KBM-7 (cell line): ENCODE data around the gene CIB4.

Experiments used
- DNase-seq: peaks from one replicate; pipeline ENCODE4 v3.0.0-alpha.2; 2015
- in situ Hi-C: fragments of 300-500 bp; cut with MboI; formaldehyde crosslinking; loops from 2 replicates; pipeline ENCODE4 v1.14.3; 2020; ENCODE audit warnings: low sequenced_read_pairs, low pct_unique_long_range_greater_than_20kb, mixed read lengths

The CIB4 gene

DNA sequence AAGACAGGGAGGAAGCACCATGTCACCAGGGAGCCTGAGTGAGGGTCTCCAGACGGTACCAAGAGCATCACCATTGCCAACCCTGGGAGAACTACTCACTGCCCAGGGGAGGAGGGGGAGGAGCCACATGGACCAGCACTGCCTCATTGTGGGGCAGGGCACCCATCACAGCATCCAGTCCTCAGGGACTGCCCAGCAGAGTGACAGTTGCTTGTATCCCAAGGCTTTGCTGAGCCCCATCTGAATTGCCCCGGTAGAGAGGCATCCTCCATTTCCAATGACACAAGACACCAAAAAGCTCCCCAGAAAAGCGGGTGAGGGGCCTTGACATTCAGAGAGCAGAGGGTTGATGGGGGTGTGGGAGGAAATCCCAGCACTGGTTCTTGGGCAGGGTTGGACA is 6.8 kb upstream of the CIB4 start:
- in situ Hi-C loops: no loop called here

DNA sequence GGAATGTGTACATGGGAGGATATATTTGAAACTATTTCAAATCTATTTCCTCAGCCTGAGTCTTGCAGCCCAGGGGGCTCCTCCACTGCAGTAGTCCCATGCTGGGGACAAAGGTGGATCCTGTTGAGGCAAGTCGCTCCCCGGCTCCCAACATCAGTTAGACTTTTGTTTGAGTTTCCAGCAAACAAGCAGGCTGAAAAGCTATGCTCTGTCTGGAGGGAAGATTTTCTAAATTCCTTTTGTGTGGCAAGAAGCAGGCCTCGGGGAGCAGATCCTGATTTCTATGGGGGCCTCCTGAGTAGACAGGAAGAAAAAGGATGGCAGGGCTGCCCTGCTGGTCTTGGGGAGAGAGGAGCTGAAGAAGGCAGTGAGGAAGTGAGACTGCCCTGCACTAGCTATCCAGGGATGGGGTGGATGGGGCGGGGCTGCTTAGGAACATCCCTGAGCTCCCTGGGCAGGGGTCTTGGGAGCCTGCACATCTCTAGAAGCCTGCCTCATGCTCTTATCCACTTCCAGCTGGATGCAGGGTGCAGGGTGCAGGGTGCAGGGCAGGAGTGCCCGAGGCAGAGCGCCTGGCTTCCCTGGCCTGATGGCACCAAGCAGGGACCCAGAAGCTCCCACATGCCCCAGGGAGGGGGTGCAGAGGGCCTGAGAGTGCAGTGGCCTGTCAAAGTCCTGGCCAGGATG is 6.0 kb upstream of the CIB4 start:
- no peak for DNase-seq
- in situ Hi-C loops: no loop called here

More for the DNA sequence above, 6.8 kb upstream of the CIB4 start:
- no peak for DNase-seq

DNA sequence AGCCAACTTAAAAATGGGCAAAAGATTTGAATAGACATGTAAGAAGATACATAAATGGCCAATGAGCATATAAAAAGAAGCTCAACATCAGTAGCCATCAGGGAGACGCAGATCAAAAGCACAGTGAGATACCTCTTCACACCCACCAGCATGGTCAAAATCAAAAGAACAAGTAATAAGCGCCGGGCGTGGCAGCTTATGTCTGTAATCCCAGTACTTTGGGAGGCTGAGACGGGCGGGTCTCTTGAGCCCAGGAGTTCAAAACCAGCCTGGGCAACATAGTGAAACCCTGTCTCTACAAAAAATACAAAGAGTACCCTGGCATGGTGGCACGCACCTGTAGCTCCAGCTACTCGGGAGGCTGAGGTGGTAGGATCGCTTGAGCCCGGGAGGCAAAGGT is 4.6 kb upstream of the CIB4 start:
- in situ Hi-C loops: no loop called here
- no peak for DNase-seq

DNA sequence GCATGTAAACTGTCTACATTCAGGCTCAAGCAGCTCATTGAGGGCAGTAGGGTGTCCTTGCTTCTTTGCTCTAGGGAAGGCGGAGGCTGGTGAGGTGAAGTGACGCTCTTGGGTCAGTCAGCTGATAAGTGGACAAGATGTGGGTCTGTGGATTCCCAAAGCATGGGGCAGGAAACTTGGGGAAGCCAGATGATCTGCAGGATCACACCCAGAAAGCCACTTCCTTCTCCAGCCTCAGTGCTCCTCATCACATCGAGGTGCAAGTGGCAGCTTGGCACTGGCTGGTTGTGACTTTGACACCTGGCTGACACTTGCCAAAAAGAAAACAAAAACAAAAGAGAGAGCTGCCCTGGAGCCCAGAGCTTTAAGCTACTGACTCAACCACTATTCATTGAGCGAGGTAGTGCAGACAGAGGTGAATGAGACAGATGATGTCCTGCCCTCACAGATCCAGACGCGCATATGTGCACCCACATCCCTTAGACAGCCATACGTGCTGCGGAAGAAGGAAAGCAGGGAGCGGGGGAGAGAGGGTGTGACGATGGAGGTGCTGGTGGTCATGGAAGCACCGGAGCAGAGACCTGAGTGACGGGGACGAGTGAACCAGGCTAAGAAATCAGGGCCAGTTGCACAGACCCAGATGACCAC is 3.1 kb upstream of the CIB4 start:
- in situ Hi-C loops: no loop called here

DNA sequence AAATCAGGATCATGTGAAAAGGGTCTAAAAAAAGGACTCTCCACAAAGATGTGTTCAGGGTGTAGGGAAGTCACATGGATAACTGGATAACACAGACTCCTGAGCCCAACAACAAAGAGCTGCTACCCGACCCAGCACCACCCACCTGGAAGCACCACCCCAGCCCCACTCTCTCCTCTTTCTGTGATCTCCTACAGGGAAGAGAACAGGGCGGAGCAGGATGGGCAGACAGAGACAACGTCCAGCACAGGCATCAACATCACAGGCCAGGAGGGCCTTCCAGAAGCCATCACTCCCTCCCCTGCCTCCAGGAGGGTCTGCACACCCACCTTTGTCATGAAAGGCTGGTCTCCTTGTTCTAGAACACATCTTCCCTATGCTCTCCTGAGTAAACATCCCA is 1.3 kb upstream of the CIB4 start:
- no peak for DNase-seq
- in situ Hi-C loops: no loop called here

More for the DNA sequence above, 3.1 kb upstream of the CIB4 start:
- DNase-seq: no peak

DNA sequence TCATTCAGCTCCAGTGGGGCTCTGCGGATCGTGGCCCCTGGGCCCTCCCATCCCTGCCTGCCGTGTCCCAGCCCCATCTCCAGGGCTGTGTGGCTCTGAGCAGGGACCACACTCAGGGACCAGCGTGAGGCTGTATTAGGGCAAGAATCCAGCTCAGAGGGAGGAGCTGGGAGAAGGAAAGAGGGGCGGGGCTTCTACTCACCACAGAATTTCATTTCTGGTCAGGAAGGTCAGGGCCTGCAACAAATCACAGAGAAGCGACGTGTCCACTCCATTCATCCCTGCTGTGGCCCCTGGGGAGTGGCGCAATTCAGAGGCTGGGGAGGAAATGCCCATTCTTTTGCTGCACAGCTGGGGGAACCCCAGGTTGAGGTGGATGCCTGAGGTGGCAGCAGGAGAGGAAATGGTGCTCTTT is 828 bp downstream of the CIB4 start:
- in situ Hi-C loops: no loop called here
- DNase-seq: no peak

DNA sequence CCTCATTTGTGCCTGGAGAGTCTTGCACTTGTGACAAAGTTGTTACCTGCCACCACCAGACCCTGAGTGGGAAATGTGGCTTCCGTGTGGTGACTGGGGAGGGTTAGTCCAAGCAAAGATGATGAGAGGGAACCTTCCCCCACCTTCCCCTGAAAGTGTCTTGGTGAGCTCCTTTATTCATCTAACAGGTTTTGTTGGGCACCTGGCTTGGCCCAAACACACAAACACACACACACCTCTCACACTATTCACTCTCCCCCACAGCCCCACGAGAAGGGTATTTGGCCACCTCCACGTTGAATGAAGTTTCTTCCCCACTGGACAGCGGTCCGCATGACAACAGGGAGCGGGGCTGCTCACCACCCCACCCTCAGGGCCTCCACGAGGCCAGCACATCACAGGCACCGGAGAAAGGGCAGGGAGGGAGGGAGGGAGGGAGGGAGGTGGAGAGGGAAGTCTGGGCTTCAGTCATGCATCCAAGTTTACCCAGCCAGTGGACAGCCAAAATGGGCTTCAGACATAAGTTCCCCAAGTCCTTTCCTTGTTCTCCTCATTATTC is 1.4 kb downstream of the CIB4 start:
- no peak for DNase-seq
- in situ Hi-C loops: no loop called here

DNA sequence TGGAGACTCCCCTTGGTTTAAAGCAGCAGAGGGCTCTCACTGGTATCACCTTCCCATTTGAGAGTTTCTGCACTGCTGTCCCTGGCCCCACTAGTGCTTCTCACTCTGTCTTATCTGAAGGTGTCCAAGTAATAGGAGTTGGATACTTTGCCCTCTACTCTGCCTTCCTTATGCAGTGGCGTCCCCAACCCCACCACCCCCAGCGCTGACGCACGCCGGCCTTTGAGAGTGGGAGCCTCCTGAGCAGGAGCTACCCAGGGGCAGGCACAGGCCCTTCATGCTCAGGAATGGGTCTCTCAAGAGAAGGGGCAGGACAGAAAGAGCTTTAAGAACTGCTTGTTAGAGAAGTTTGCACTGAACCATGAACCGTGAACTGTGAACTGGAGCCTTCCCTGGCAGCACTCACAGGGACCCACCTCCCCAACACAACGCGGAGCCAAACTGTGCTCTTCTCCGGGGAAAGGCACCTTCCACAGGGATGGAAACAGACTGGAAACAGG is 3.3 kb downstream of the CIB4 start:
- DNase-seq: no peak
- in situ Hi-C loops: no loop called here

DNA sequence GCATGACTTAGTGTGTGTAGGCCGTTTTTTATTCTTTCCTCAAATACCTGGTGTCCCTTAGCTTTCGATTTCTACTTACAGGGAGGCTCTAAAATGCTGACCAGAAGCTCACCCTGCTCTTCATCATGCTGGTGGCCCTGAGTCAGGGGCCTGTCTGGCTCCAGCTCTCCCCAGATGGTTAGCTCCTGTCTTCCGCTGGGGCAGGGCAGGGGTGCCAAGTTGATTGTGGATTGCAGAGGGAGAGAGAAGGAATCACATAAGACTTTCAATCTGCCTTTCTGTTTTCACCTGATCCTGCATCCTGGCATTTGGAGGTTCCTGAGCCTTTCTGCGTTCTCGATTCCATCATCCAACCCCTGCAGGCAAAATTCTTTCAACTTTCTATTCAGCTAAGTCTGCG is 4.2 kb downstream of the CIB4 start:
- DNase-seq: no peak
- in situ Hi-C loops: no loop called here

DNA sequence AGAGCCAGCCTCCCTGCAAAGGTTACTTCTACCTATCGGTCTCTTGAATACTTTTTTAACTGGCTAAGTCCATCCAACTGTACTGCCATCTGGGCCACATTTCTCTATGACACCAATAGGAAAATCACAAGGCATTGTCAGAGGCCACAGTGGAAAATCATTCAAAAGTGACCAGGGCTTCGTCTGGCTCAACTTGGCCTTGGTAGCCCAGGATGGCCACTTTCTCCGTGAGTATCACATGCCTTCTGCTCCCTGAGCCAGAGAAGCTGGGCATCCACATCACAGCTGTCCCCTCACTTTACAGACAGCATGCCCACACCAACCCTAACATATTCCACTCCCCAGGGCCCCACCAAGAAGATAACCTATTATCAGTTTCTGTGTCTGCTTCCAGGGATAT is 5.8 kb downstream of the CIB4 start:
- in situ Hi-C loops: no loop called here
- DNase-seq: no peak

DNA sequence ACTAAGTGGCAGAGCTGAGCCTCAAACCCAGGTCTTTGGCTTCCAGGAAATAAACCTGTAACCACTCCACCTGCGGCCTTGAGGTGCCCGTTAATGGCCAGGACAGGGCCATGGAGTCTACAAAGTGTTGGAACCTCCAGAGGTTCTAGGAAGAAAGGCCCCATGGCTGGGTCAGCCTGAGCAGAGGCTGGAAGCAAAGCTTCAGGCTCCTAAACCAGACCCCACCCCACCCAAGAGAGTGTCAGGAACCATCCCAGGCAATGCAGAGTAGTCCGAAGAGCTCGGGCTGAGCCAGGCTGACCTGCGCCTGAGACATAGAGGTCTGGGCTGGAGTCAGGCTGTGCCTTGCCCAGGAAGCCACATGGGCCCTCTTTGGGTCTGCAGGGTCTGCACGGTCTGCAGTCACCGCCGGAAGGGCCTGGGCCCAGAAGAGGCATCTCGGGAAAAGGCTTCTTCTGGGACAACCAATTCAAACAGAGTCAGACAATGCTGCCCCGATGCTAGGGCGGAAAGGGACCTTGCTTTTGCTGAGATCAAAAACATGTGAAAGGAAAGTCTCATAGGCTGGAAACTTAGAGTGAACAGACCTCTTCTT is 6.4 kb downstream of the CIB4 start:
- DNase-seq: no peak
- in situ Hi-C loops: no loop called here

DNA sequence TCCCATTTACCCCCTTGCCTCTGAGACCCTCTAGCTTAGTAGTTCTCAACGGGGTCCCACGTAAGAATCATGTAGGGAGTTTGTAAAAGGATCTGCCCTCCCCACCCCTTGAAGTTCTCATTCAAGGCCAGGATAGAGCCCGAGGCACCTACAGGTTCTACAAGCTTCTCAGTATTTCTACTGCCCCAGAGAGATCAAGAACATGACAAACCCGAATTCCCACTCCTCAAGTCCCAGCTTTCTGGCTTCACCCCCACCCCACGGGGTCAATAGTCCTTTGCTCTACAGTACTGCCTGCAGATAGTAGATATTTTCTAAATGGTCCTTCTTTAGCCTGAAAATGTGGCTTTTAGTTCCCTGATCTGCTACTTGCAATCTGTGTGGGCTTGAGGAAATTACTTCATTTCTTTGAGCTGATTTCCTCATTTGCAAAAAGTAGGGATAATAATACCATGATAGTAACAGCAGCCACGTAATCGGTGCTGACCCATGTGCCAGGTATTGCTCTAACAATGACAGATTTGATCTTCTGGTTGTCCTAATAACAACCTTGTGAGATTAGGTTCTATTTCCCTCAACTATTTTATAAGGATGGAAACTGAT is 7.1 kb downstream of the CIB4 start:
- no peak for DNase-seq
- in situ Hi-C loops: no loop called here

DNA sequence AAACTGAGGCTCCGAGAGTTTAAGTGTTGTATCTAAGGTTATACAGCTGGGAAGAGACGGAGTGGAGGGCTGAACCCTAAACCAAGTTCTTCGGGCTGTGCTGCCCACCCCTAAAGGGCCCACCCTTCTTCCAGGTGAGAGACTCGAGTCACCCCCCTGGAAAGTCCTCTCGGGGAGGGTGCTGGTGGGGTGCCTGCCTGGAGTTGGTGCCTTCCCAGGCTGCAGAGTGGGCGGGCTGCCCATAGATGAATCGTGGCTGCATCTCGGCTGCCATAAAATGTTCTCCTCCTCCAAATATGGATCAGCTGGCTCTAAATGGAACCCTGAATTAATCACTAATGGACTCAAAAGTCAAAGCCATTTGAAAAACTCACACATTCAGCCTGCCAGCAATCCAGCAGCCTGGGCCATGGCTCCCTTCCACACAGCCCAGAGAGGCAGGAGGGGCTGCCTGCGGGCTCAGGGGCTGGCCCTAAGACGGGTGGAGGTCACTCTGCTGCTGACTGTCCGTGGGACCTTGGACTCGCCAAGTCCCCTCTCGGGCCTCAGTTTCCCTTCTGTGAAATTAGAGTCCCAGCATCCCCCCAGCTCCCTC is 7.7 kb downstream of the CIB4 start:
- DNase-seq: no peak
- in situ Hi-C loops: no loop called here

DNA sequence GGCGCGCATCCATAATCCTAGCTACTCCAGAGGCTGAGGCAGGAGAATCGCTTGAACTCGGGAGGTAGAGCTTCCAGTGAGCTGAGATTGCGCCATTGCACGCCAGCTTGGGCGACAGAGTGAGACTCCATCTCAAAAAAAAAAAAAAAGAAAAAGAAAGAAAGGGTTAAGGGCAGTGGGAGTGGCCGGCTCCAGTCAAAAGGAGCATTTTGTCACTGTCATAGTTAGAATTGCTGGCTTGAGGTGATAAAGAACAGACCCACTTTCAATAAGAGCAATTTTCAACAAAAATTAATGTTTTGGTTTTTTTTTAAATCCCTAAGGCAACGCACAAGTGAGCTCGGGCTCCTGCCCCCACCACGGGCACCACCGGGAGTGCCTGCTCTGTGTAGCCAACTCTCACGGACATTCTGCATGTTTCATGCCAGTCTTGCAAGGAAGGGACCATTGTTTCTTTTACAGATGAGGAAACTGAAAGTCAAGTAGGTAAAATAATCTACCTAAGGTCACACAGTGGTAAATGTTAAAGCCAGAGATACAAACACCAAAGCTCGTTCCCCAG is 8.5 kb downstream of the CIB4 start:
- in situ Hi-C loops: no loop called here
- no peak for DNase-seq

DNA sequence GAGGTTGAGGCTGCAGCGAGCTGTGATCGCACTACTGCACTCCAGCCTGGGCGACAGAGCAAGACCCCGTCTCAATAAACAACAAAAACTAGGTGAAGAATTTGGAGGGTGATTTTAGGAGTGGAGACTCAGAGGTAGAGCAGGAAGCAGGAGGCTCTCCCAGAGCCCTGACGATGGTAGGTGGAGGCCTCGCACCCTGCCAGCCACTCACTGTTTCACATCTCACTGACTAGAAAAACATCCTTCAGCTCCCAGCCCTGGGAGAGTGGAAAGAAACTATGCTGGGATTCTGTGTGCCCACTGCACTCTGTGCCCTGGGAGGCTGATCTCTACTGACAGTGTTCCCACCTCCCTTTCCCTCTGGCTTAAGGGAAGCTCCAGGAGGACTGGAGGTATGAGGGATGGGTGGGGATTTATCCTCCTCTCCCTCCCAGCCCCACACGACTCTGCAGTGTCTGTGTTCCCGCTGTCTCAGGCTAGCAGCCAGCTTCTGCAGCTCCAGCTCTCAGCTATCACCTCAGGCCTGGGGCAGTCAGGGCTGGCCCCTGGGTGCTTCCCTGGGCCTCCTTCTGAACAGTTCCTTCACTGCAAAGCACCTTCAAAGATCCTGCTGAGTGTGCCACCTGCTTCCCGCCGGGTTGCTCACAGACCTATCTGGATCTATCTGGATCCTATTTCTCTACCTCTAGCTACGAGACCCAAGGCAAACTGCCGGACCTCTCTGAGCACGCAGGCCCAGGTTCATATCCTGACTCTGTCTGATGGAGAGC is 9.6 kb downstream of the CIB4 start:
- in situ Hi-C loops: no loop called here
- DNase-seq: no peak

DNA sequence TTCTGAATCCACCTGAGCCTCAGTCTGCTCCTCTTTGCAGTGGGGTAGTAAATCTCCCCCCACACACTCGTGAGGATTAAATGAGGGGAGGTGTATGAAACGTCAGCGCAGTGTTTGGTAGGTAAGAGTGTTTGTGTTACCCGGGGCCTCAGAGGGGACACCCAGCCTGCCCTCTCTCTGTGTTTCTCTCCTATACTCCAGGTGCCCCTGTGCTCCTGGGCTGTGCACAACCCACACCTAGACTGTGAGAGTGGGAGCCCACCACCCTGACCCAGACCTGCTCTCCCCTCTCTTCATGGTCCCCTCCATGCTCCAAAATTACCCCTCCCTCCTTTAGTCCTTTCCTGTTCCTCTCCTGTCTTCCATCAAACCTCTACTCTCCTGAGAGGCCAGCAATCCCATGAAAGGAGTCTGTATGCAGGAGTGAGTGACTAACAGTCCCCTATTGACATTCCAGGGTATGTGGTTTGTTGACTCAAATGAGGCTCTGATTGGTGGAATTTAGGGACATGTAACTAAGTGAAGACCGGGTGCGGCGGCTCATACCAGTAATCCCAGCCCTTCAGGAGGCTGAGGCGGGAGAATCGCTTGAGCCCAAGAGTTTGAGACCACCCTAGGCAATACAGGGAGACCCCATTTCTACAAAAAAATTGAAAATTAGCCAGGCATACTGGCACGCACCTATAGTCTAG is 10.4 kb downstream of the CIB4 start:
- in situ Hi-C loops: no loop called here
- no peak for DNase-seq

DNA sequence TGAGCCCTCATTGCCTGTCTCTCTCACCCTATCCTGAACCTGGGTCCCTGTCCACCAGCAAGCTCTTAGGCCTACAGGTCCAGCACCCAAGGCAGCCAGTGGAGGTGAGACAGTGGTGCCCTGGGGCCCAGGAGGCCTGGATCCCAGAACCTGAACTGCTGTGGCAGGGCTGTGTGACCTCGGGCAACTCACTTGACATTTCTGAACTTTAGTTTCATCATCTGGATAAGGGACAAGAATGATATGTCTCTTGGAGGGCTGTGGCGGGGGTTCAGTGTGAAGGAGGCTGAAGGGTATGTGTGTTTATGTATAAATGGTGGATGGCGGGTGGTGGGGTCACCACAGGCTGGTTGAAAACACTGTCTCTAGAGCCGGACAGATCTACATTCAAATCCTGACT is 10.9 kb downstream of the CIB4 start:
- DNase-seq: no peak
- in situ Hi-C loops: no loop called here

DNA sequence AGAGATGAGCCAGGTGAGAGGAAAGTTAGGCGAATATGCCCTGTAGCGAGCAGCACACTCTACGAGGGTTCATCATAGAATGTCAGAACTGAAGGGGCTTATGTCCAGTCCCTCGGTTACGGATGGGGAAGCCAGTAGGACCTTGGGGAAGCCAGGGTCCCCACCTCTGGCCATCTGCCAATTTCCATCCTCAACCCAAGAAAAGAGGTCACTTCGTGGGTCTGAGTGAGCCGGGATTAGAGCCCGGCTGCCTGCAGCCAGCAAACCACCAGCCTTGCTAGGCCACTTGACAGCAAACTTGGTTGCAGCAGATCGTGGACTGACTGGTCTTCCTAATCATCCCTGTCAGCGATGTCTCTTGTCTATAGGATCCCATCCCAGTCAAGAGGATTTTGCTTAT is 11.4 kb downstream of the CIB4 start:
- no peak for DNase-seq
- in situ Hi-C loops: no loop called here
